HG02642 (cell line): ENCODE measurements around the gene PRKCA.

Source experiments
- ATAC-seq: cut with Tn5 transposase; IDR thresholded peaks from one replicate; pipeline ENCODE4 v1.9.1; 2021; ENCODE audit warnings: mild to moderate bottlenecking; ENCODE audit not compliant: unreplicated experiment, poor library complexity

PRKCA gene

DNA sequence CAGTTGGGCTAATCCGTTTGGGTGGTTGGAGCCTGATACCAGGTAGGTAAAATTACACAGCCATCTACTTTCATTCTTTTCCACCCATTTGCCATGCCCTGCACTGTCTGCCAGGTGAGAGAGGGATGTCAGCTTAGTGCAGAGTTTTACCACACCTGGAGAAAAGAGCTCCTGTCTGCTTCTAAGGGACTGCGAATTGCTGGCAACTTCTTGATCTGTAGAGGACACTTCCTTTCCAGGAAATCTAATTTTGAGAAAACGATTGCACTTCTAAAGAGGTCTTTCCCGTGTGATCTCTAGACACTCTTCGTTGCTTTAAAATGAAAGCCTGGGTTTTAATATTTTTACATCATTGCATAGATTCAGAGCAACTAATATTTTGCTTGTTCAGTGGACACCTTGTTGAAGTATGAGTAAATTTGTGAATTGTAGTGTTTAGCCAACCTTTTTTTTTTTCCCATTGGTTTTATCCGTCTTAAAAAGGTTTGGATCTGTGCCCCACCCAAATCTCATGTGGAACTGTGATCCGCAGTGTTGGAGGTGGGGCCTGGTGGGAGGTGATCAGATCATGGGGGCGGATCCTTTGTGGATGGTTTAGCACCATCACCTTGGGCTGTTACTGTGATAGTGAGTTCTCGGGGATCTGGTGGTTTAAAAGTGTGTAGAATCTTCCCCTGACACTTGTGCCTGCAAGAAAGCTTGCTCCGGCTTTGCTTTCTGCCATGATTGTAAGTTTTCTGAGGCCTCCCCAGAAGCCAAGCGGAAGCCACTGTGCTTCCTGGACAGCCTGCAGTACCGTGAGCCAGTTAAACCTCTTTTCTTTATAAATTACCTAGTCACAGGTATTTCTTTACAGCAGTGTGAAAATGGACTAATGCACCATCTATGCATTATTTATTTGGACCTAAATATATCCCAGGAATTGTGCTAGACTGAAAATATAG lies 104.6 kb downstream of the PRKCA start:
- ATAC-seq = no peak

DNA sequence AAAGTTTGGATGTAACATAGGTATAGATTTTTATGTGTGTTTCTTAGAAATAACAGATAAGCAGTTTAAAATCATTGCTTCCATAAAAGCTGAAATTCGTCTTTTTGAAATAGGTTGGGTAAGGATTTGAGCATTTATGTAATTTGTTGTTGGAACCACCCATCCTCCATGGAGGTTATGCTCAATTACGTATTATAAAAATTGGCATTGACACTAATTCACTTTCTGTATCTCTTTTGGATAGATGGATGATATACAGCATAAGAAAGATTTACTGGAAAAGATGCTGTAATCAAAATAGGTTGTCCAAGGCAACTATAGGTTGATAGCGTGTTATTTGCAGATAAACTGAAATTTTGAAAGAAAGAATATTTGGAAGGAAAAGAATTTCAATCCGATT lies 105.5 kb downstream of the PRKCA start:
- no peak for ATAC-seq

DNA sequence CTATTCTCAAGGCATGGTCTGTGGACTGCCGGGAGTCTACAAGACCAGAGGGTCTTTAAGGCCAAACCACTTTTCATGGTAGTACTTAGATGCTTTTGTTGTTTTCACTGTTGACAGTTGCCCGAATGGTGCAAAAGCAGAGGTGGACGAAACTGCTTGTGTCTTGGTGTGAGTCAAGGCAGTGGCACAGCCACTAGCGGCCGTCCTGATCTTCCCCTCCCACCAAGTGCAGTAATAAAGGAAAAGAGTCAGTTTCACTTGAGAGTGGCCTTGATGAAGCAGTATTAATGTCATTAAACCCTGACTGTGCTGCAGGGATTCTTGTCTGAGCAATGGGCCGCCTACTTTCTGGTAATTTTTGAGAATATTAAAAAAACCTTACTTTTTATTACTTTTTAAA lies 109.1 kb downstream of the PRKCA start:
- ATAC-seq = no peak

DNA sequence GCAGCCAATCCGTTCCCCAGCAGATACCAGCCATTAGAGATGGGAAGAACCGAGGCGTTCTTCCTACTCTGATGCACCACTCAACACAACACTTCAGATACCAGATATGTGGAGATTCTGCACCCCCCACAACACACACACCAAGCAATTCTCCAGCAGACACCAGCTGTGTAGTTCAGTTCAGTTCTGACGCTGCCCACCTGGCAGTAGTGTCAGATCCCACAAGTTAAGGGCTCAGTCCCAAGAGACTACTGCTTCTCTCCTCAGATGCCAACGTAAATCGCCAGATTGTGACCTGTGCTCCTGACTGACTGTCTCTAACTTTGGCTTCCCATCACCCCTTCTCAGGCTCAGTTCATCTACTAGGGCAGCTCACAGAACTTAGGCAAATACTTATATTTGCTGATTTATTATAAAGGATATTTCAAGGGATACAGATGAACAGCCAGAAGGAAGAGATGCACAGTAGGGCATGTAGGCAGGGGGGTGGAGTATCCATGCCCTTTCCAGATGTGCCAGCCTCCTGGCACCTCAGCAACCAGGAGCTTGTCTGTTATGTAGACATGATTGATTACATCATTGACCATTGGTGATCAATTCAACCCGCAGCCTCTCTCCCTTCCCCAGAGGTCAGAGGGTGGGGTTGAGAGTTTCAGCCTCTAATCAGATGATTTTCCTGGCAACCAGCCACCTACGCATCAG lies 110.6 kb downstream of the PRKCA start:
- no peak for ATAC-seq

DNA sequence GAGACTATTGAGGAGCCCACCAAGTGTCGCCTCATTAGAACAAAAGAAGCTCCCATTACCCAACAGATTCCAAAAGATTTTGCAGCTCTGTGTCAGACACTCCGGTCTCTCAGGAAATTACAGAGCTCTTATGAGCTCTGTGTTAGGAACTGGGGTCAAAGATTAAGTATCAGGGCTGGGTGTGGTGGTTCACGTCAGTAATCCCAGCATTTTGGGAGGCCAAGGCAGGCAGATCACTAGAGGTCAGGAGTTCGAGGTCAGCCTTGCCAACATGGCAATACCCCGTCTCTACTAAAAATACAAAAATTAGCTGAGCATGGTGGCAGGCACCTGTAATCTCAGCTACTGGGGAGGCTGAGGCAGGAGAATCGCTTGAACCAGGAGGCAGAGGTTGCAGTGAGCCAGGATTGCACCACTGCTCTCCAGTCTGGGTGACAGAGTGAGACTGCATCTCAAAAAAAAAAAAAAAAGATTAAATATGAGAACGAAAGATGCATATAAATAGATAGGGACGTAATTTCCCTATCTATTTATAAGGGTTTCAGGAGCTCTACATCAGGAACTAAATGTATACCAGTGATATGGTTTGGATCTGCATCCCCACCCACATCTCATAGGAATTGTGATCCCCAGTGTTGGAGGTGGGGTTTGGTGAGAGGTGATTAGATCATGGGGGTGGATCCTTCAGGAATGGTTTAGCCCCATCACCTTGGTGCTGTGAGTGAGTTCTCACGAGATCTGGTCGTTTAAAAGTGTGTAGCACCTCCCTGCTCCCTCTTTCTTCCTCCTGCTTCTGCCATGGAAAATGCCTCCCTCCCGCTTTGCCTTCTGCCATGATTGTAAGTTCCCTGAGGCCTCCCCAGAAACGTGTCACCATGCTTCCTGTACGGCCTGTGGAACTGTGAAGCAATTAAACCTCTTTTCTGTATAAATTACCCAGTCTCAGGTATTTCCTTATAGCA lies 111.4 kb downstream of the PRKCA start:
- no peak for ATAC-seq

DNA sequence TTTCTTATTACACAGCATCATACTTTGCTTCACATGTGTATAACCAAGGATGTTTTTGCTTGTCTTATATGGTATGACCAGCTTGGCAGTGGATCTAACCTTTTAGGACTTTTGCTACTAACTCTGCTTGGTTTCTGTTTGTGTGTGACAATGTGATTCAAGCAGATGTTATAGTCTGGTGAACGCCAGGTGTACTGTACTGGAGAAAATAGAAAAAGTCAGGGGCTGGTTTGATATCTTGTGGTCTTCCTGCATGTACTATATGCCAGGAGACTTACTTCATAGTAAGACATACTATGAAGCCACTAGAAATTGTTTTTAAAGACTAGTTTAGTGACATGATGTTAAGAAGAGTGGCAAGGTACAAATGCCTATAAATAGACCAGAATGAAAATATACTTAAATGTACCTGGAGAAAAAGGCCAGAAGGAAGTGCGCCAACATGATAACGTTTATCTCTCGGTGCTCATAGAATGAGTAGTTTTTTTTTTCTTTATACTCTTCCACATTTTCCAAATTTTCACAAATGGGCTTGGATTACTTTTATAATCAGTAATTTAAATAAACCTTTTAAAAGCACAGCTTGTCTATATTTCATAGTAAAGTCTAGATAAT lies 112.3 kb downstream of the PRKCA start:
- no peak for ATAC-seq

DNA sequence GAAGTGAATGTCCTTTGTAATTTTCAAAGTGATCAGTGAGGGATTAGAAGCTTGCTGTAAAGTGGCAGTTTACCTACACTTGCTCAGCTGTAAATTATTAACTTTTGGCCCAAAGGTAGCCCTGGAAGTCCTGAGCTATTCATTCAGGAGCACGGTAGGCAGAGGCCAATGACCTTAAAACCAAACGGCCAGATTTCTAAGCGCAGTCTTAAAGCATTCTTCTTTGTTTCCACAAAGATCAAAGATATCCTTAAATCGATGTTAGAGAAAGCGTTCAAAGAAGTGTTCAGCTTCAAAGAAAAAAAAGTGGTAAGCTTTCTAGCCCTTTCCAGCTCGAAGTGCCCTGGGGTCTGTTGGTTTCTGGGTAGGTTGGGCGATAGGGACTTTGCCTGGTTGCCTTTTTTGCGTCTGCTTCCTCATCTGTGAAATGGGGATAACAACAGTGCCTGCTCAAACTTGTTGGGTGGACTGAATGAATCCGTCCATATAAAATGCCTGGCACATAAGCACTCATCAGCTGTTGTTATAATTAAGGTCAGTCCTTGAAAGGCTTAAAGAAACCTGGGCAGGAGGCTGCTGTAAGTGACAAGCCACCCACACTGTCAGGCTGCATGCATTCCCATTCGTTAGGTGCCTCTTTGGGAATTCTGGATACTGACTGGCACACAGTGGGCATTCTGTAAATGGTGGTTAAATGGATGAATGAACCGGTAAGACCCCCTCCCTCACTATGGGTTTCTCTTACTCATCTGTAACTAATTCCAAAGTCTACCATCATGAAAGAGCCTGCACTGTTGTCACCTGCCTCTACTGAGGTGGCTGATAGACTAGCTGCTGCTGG lies 113.2 kb downstream of the PRKCA start:
- ATAC-seq = no peak

DNA sequence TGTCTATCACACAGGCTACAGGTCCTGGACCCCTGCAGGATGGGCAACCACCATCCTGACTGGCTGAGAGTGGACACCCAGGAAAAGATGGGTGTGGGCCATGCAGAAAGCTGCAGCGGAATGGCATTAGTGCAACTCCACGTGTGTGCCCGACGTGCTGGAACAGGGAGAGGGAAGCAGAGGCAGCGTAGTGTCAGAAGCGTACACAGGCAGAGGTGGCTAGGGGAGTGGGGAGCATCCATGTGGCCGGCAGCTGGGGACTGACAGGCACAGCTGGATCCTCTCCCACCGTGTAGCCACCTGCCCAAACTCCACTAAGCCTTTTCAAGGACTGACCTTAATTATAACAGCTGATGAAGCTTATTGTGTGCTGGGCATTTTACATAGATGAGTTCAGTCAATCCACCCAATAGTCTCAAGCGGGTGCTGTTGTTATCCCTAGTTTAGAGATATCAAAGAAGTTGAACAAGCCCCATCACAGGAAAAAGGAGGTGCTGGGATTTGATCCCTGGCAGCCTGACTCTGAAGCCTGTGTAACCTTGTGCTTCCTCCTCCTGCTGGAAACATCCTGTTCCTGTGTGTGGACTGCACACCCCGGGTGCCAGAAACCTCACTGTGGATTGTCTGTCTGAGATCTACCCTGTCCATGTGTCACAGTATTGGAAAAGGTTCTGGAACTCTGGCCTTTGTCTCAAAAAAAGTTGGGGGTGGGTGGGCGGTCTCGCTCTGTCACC lies 114.0 kb downstream of the PRKCA start:
- ATAC-seq = no peak

DNA sequence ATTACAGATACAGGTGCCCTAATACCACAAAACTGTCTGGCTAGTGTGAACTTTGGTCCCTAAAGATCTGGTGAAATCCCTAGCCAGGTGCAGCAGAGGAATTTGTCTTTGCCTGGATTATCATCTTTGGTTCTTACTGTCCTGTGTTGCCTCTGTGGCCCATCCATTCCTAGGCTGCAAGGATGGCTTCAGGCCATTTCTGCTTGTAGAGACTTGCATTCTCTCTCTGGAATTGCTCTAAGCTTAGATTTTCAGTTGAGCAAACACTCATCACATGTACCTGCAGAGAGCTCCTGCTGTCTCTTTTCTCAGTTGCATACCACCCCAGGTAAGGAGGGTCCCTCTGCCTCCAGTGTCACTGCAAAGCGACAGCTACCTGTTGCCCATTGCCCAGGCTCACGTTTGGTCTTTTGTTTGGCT lies 114.9 kb downstream of the PRKCA start:
- ATAC-seq = no peak

DNA sequence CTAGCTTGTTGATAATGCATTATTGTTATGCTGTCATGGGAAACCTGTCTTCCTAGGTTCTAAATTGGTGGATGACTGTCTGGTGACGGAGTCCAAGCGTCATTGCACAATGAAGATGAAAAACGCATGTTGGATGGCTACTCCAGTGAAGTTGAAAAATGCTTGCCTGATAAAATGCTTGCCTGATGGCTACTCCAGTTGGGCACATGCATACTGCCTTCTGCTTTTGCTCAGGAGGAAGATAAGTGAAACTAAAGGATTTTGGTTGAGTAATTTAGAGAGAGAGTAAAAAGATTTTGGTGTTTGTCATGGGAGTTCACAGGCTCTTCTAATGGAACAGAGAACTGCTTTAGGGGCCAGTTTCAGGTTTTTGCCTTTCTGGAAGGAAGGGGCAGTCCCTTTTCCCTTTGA lies 118.6 kb downstream of the PRKCA start:
- no peak for ATAC-seq

DNA sequence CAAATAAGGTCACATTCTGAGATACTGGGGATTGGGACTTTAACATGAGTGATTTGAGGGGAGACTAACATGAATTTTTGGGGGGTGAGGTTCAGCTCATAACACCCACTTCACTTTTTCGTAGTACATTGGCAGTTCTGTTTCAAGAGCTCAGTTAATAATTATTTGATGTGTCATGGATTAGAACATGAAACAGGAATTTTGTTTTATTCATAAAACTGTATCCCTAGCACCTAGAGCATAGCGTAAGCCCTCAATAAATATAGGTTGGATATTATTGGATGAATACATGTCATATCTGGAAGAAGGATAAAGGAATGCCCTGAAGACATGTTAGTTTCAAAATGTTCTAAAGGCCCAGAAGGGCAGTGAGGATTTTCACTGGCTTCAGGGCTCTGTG lies 119.8 kb downstream of the PRKCA start:
- no peak for ATAC-seq

DNA sequence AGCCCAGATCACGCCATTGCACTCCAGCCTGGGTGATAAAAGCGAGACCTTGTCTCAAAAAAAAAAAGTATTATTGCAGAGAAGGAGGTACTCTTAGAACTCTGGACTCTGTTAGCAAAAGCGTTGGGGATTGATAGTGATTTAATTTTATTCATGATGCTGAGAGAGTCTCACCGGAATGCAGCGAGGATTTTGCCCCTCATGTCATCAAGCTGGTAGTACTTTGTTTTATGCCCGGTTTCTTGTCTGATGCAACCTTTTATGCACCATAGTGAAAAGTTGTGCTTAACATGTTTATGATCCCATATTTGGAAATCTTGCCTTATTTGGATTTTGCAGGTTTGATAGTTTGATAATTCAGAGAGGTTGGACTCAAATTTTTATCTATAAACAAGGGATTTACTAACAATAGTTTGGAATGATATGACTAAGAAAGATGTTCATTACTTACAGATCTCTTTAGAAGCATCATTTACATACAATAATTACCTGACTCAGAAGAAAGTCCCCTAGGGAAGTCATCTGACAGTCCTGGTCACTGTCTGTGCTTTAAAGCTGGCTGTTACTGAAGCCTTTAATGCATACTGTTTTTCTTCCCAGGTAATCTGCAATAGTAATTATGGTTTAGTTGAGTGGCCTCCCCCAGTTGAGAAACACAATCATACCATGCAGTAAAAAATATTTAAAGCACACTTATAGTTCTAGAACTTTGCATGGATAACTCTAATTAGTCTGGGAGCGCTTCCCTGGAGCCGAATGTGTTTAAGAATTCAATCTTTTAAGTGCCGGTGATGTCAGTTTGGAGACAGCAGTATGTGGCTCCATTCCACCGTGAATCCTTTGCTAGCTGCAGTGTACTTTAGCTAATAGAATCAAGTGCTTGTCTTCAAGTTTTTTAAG lies 120.9 kb downstream of the PRKCA start:
- ATAC-seq = no peak

DNA sequence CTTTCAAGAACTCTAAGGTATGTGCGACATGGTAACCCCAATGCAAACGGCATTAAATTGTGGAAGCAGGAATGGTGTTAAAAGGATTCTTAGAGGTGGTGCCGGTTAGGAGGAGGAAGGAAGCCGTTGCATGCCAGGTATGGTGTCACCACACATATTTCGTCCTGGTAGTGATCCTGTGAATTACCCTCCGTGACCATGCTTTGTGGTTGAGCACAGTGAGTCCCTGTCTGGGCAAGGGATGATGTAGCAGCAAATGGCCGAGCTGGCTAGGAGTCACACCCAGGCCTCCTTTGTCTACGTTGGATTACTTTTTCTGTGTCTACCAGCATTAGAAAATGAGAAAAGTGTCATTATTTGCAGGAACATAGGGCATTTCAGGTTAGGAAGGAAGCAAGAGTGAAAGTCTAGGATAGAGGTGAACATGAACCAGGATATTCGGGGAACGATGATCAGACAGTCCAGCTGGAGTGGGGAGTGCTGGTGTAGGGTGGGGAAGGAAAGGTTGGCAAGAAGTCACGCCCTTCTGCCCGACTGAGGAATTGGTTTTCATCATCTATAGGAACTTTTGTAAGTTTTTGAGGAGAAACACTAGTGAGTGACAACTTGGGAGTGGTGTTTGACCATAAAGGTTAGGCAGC lies 123.5 kb downstream of the PRKCA start:
- ATAC-seq = no peak

DNA sequence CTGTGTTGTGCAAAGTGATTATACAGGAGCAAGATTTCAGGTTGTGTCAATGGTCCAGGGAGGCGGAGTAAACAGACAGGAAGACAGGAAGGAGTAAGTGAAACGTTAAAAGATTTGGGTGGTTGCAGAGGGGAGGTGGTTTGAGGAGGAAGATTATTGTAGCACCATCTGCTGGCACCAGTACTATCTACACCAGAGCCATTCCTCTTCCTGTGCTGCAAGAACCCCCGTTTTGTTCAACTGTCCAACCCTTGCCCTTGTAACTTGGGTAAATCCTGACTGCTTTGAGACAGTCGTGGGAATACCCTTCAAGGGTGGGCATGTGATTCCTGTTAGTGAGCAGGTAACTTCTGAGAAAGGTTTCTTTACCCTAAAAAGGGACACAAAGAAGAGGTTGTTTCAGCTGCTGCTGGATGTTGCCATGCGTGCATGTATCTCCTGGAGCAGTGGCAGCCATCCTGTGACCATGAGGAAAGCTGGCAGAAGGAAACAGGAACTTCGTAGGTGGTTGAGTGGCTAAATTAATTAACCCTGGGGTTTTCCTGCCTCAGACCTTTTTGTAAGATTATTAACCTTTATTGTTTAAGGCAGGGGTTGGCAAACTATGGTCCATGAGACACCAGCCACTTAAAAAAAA lies 124.1 kb downstream of the PRKCA start:
- ATAC-seq = no peak

DNA sequence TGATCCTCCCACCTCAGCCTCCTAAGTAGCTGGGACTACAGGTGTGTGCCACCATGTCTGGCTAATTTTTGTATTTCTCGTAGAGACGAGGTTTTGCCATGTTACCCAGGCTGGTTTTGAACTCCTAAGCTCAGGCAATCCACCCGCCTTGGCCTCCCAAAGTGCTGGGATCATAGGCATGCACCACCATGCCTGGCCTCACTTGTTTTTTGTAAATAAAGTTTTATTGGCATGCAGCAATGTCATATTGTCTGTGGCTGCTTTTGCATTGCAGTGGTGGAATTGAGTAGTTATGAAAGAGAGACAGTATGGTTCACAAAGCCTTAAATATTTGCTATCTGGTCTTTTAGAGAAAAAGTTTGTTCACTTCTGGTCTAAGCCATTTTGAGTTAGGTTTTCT lies 124.7 kb downstream of the PRKCA start:
- no peak for ATAC-seq

DNA sequence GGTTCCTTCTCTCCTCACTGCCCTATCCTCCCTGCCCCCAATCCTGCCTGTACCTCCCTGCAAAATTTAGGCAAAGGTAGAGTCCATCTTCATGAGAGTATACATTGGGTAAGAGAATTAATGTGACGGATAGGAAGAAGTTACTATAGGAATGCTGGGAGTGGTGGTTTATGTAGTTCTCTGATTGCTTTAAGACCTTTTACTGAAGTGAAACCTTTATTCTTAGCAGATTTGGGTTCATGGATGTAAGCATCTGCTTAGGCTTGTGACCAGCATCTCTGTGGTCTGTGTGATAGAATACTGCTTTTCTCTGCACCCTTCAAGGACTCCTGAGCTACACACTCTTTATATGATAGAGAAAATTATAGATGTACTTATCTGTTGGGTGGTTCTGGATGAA lies 127.3 kb downstream of the PRKCA start:
- ATAC-seq = no peak
